H1 (cell line): ENCODE data around the gene ANKRD17.

Experiments used
- BACH1 ChIP-seq: IDR thresholded peaks from 2 replicates; pipeline ENCODE4 v1.6.1; 2012; ENCODE audit warnings: low read length, improper control_type of control experiment
- EZH2 ChIP-seq: fragments of 200-600 bp; sonication (generic); IDR thresholded peaks from 2 replicates; pipeline ENCODE4 v1.7.1; 2012; ENCODE audit warnings: low read depth, mild to moderate bottlenecking, moderate library complexity, low read length, inconsistent platforms; ENCODE audit not compliant: severe bottlenecking
- GABPA ChIP-seq: IDR thresholded peaks from 2 replicates; pipeline ENCODE4 v1.6.1; 2011; ENCODE audit warnings: mild to moderate bottlenecking, low read length, moderate library complexity, borderline replicate concordance; ENCODE audit not compliant: insufficient read depth
- POLR2A ChIP-seq, 2 experiments: IDR thresholded peaks; 1 replicate in 1 of 2; 2 replicates in 1 of 2; pipeline ENCODE4 v1.6.1; 2011; ENCODE audit warnings: low read depth in 2 of 2, low read length in 2 of 2, mild to moderate bottlenecking in 2 of 2; ENCODE audit errors: control extremely low read depth in 1 of 2
- POLR2AphosphoS5 ChIP-seq: IDR thresholded peaks from 2 replicates; pipeline ENCODE4 v1.6.1; 2011; ENCODE audit warnings: low read depth, low read length
- RAD21 ChIP-seq, 2 experiments: IDR thresholded peaks in 1 of 2; conservative IDR thresholded peaks in 1 of 2; 2 replicates each; pipeline ENCODE4 v1.6.1; 2011; ENCODE audit warnings: low read depth in 2 of 2, low read length in 2 of 2, improper control_type of control experiment in 1 of 2, inconsistent platforms in 1 of 2, mild to moderate bottlenecking in 1 of 2, moderate library complexity in 1 of 2
- SIX5 ChIP-seq: IDR thresholded peaks from 2 replicates; pipeline ENCODE4 v1.6.1; 2011; ENCODE audit warnings: mild to moderate bottlenecking, low read depth, low read length
- TAF7 ChIP-seq: optimal IDR thresholded peaks from 2 replicates; pipeline ENCODE3; 2011; ENCODE audit warnings: low read depth, mild to moderate bottlenecking, inconsistent platforms, low read length, moderate library complexity, borderline replicate concordance
- USF2 ChIP-seq: IDR thresholded peaks from 2 replicates; pipeline ENCODE4 v1.6.1; 2011; ENCODE audit warnings: low read length, improper control_type of control experiment
- TF ChIP-seq, protein P1 (sequence below), 3 experiments: IDR thresholded peaks; 1 replicate in 2 of 3; 2 replicates in 1 of 3; pipeline versions ENCODE4 v1.5.1 to v1.6.1; 2011; ENCODE audit warnings: low read length in 3 of 3, mild to moderate bottlenecking in 3 of 3, inconsistent platforms in 2 of 3, low read depth in 1 of 3, moderate library complexity in 1 of 3; ENCODE audit not compliant: insufficient read depth in 1 of 3; ENCODE audit errors: control extremely low read depth in 1 of 3
- TF ChIP-seq, protein P2 (sequence below): IDR thresholded peaks from 2 replicates; pipeline ENCODE4 v1.6.1; 2012; ENCODE audit warnings: inconsistent platforms

DNA sequence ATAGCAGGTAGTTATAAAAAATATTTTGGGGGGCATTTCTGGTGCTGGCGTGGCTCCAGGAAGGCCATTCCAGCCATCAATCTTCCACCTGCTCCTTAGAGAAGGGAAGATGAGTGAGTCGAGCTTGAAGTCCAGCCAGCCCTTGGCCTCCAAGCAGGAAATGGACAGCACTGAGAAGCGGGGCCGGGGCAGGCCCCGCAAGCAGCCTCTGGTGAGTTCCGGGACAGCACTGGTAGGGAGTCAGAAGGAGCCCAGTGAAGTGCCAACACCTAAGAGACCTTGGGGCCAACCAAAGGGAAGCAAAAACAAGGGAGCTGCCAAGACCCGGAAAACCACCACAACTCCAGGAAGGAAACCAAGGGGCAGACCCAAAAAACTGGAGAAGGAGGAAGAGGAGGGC is 159.9 kb downstream of the ANKRD17 start:
- no peak for TF ChIP-seq POLR2AphosphoS5
- TF ChIP-seq RAD21 (IDR thresholded peaks at IDR 0.05 in 1 of 2, conservative IDR thresholded peaks at IDR 0.05 in 1 of 2; ENCODE audit: low read depth in 2 of 2, low read length in 2 of 2) = no peak
- TF ChIP-seq POLR2A (IDR thresholded peaks at IDR 0.05; ENCODE audit: control extremely low read depth in 1 of 2, low read depth in 2 of 2, low read length in 2 of 2) = no peak
- no peak for TF ChIP-seq GABPA
- no peak for TF ChIP-seq BACH1
- TF ChIP-seq SIX5 = no peak
- no peak for TF ChIP-seq EZH2
- TF ChIP-seq, protein P1, sequence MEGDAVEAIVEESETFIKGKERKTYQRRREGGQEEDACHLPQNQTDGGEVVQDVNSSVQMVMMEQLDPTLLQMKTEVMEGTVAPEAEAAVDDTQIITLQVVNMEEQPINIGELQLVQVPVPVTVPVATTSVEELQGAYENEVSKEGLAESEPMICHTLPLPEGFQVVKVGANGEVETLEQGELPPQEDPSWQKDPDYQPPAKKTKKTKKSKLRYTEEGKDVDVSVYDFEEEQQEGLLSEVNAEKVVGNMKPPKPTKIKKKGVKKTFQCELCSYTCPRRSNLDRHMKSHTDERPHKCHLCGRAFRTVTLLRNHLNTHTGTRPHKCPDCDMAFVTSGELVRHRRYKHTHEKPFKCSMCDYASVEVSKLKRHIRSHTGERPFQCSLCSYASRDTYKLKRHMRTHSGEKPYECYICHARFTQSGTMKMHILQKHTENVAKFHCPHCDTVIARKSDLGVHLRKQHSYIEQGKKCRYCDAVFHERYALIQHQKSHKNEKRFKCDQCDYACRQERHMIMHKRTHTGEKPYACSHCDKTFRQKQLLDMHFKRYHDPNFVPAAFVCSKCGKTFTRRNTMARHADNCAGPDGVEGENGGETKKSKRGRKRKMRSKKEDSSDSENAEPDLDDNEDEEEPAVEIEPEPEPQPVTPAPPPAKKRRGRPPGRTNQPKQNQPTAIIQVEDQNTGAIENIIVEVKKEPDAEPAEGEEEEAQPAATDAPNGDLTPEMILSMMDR (IDR thresholded peaks at IDR 0.05; ENCODE audit: control extremely low read depth in 1 of 3, insufficient read depth in 1 of 3, low read depth in 1 of 3, low read length in 3 of 3) = no peak
- TF ChIP-seq TAF7 = no peak
- TF ChIP-seq, protein P2, sequence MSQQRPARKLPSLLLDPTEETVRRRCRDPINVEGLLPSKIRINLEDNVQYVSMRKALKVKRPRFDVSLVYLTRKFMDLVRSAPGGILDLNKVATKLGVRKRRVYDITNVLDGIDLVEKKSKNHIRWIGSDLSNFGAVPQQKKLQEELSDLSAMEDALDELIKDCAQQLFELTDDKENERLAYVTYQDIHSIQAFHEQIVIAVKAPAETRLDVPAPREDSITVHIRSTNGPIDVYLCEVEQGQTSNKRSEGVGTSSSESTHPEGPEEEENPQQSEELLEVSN = no peak
- TF ChIP-seq USF2 = no peak
